Measurements from ENCODE around the gene NFATC2. TPM values are rescaled to one million over a fixed set of nuclear protein-coding genes. Genes with fewer than 3 reads are reported as not detected.

NFATC2 gene
- total RNA-seq, 1 donor from 2014 or later: 7.6 TPM

- TF ChIP-seq, protein P1, sequence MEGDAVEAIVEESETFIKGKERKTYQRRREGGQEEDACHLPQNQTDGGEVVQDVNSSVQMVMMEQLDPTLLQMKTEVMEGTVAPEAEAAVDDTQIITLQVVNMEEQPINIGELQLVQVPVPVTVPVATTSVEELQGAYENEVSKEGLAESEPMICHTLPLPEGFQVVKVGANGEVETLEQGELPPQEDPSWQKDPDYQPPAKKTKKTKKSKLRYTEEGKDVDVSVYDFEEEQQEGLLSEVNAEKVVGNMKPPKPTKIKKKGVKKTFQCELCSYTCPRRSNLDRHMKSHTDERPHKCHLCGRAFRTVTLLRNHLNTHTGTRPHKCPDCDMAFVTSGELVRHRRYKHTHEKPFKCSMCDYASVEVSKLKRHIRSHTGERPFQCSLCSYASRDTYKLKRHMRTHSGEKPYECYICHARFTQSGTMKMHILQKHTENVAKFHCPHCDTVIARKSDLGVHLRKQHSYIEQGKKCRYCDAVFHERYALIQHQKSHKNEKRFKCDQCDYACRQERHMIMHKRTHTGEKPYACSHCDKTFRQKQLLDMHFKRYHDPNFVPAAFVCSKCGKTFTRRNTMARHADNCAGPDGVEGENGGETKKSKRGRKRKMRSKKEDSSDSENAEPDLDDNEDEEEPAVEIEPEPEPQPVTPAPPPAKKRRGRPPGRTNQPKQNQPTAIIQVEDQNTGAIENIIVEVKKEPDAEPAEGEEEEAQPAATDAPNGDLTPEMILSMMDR (IDR thresholded peaks at IDR 0.05): no peak
- H3K9me3 ChIP-seq: no peaks in the 10 kb centered on the region
- peak overlapping the region; percentile 48 for H3K4me3 ChIP-seq
- H3K4me1 ChIP-seq: peaks cover 32% of the 10 kb centered on the region
- H3K36me3 ChIP-seq: no peaks in the 10 kb centered on the region
- ATAC-seq: no peak
- DNase-seq: no peak
- peak overlapping the region; percentile 81 for H3K27ac ChIP-seq
- peaks cover 48% of the 10 kb centered on the region for H3K27me3 ChIP-seq
- intact Hi-C loops (cut with DNase I): no loop called here
These were observed 19.5 kb upstream of the NFATC2 start for GRCh38 chr20:51562027-51562331.

DNA sequence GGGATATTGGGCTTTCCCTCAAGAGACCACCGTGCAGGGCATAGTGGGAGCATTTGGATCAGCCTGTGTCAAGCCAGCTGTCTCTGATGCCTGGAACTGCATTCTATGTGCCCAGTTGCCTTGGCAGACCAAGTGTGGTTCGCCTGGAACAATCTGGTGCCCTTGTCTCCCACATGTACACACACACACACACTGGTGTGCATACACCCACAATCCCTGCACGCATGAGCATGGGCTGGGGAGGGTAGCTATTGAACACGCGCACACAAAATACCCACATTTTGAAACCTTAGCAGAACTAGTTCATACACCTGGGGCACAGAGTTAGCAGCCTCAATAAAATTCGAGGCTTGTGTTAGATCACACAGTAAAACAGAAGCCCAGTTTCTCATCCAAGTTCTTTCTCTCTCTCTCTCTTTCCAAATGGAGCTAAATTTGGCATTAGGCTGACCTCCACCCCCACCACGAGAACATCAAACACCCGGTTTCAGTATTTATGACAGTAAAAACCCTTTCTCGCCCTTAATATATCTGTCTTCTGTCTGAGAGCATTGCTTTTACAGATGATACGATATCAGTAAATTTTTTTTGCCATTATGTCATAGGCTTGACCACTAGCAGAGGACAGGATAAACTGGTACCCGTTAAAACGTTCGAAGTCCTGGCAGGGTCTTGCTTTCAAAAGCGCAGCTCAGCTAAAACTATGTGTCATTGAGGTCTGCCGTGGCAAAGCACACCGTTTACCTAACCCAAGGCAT is 18.2 kb upstream of the NFATC2 start:
- Histone ChIP-seq H3K4me1 (peaks cover 32% of the 10 kb centered on the region), H3K9me3 (no peaks in the 10 kb centered on the region), H3K4me3 (no peak overlapping the region), H3K27ac (no peak overlapping the region), H3K36me3 (no peaks in the 10 kb centered on the region), H3K27me3 (peaks cover 42% of the 10 kb centered on the region)
- intact Hi-C loops (cut with DNase I): no loop called here
- TF ChIP-seq, protein P1 (IDR thresholded peaks at IDR 0.05): no peak
- no peak for DNase-seq
- no peak for ATAC-seq

DNA sequence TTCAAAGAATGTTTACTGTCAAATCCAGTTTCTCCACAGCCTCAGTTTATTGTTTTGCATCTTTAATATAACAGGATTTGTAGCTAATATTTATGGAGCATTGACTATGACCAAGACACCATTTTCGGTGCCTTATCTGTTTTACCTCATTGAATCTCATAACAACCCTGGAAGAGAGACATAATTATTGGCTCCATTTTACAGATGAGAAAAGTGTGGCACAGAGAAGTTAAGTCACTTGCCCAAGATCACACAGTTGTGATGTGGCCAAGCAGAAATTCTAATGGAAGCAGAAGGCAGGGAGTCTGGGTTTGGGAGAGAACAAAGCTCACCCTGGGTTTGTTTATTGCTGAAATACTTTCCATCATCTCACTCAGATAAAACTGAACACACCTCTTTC is 17.5 kb upstream of the NFATC2 start:
- no peaks in the 10 kb centered on the region for H3K36me3 ChIP-seq
- H3K4me1 ChIP-seq: peaks cover 32% of the 10 kb centered on the region
- peaks cover 42% of the 10 kb centered on the region for H3K27me3 ChIP-seq
- no peak overlapping the region for H3K4me3 ChIP-seq
- TF ChIP-seq, protein P1 (IDR thresholded peaks at IDR 0.05): no peak
- H3K9me3 ChIP-seq: no peaks in the 10 kb centered on the region
- H3K27ac ChIP-seq: no peak overlapping the region
- ATAC-seq: no peak
- intact Hi-C loops (cut with DNase I): no loop called here
- no peak for DNase-seq

DNA sequence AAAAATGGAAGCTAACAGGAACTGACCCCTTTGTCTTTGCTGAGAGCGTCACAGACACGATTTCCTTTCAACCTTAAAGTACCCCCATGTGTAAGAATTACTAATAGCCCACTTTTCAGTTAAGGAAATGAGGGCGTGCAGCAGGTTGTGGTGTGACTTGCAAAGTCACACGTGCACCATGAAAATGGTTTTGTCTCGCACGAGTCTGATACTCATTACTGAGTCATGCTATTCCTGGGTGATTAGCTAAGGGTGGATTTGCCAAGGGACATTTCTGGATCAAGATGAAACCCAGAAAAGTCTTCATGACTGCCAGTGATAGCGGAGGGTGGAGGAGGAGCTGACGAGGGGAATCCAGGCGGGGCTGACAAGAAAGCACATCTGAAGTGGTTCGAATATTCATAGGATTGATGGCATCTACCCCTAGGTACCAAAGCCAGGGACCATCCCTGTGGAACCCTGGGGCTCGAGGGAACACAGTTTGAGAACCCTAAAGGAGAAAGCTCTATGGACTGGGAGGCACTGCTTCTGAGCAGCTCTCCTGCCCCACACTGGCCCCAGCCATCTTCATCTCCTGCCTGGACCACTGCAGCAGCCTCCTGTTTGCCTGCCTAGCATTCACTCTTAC is 12.1 kb upstream of the NFATC2 start:
- Histone ChIP-seq H3K9me3 (no peaks in the 10 kb centered on the region), H3K4me3 (no peak overlapping the region), H3K27me3 (peaks cover 3% of the 10 kb centered on the region), H3K27ac (no peak overlapping the region), H3K4me1 (no peaks in the 10 kb centered on the region), H3K36me3 (no peaks in the 10 kb centered on the region)
- no peak for ATAC-seq
- no peak for DNase-seq
- TF ChIP-seq, protein P1 (IDR thresholded peaks at IDR 0.05): no peak
- intact Hi-C loops (cut with DNase I): no loop called here

DNA sequence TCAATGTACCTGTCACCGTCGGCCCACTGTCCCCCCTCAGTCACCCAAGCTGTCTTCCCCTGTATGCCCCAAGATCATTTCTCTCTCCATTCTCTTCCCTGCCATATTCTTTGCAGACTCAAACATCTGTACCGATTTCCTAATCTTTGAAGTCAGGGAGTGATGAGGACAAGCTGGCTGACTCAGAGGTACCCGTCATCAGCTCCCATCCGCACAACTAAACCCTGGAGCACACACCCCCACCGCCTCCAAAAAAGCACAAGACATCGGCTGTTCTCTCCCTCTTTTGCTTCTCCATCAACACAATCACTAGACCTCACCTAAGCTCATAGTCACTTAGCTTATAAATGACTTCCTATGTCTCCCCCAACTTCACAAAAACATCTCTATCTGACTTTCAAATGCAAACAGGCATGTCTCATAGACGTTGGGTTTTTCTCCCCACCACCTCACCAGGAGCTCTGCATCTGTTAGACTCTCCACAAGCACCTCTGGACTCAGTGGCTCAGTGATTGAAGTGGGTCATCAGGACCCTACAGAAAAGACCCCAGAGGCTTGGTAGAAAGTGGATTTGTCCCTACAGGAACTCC is 11.5 kb upstream of the NFATC2 start:
- no peak overlapping the region for H3K4me3 ChIP-seq
- ATAC-seq (no peak), DNase-seq (no peak)
- H3K27me3 ChIP-seq: no peaks in the 10 kb centered on the region
- no peaks in the 10 kb centered on the region for H3K36me3 ChIP-seq
- intact Hi-C loops (cut with DNase I): no loop called here
- no peaks in the 10 kb centered on the region for H3K9me3 ChIP-seq
- TF ChIP-seq, protein P1 (IDR thresholded peaks at IDR 0.05): no peak
- H3K27ac ChIP-seq: no peak overlapping the region
- no peaks in the 10 kb centered on the region for H3K4me1 ChIP-seq

Data from upper lobe of right lung (tissue), 1 donor.